B cell (primary cell): Measurements from ENCODE around the gene HPCAL4.

Source experiments
- CTCF ChIP-seq: fragments of 200-600 bp; IDR thresholded peaks from one replicate; pipeline ENCODE4 v1.8.0; 2022; ENCODE audit warnings: antibody characterized with exemption, mild to moderate bottlenecking
- EZH2 ChIP-seq: IDR thresholded peaks from 2 replicates; pipeline ENCODE4 v1.6.1; 2012; ENCODE audit warnings: borderline replicate concordance, low read depth, mild to moderate bottlenecking, moderate library complexity, low read length; ENCODE audit not compliant: insufficient read depth, poor library complexity, severe bottlenecking

DNA sequence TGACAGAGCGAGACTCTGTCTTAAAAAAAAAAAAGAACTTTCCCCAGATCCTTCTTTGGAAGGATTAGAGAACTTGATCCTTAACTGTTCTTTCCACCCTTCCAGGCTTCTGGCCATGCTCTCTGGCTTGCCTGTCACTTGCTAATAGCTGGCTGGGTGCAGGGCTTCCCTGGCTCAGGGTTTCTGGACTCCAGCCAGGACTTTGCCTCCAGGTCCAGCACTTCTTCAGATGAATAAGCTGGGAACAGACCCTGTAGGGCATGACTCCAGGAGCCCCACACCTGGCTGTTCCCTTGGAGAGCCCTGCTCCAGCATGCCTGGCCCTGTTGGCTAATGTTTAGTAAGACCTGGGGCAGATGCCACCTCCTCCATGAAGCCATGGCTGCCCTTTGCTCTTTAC, 16.0 kb downstream of the HPCAL4 start:
- TF ChIP-seq EZH2 (no peak), CTCF (no peak)
